SU-DHL-6 (cell line): ENCODE results near the gene OTUD1.

Experiments used
- H2AFZ ChIP-seq: fragments of 200-600 bp; sonication (generic); 2 replicates; pipeline ENCODE4 v1.6.1; 2014; ENCODE audit warnings: low read depth, mild to moderate bottlenecking, moderate library complexity, mixed read lengths, antibody characterized with exemption, low read length; ENCODE audit not compliant: severe bottlenecking
- H3F3A ChIP-seq: fragments of 200-600 bp; shearing (Covaris generic); 2 replicates; pipeline ENCODE4 v1.6.0; 2016; ENCODE audit warnings: antibody characterized with exemption, mild to moderate bottlenecking; ENCODE audit not compliant: insufficient read depth
- H3K27ac ChIP-seq: fragments of 200-600 bp; sonication (generic); 2 replicates; pipeline ENCODE4 v1.5.1; 2016; ENCODE audit warnings: low read depth, mild to moderate bottlenecking, low read length, moderate library complexity, mixed read lengths
- H3K27me3 ChIP-seq: fragments of 200-600 bp; sonication (generic), shearing (Covaris generic); 2 replicates; pipeline ENCODE4 v1.6.0; 2014; ENCODE audit warnings: mild to moderate bottlenecking, low read length
- H3K36me3 ChIP-seq: fragments of 200-600 bp; sonication (generic); 2 replicates; pipeline ENCODE4 v1.6.1; 2014; ENCODE audit warnings: mild to moderate bottlenecking, low read length, mixed read lengths
- H3K4me2 ChIP-seq: fragments of 300-600, 200-600 bp; shearing (Covaris generic), sonication (generic); 2 replicates; pipeline ENCODE4 v1.6.0; 2014; ENCODE audit warnings: low read length, low read depth, mild to moderate bottlenecking; ENCODE audit not compliant: poor library complexity, severe bottlenecking
- H3K4me3 ChIP-seq: fragments of 200-600 bp; sonication (generic); 2 replicates; pipeline ENCODE4 v1.5.1; 2014; ENCODE audit warnings: antibody characterized with exemption, low read length, mild to moderate bottlenecking, mixed read lengths; ENCODE audit not compliant: insufficient read depth, poor library complexity, severe bottlenecking
- H3K79me2 ChIP-seq: fragments of 200-600 bp; sonication (generic); 2 replicates; pipeline ENCODE4 v1.6.1; 2014; ENCODE audit warnings: mild to moderate bottlenecking, low read length, moderate library complexity; ENCODE audit not compliant: insufficient read depth
- H3K9ac ChIP-seq: fragments of 200-600 bp; sonication (generic); 2 replicates; pipeline ENCODE4 v1.7.0; 2014; ENCODE audit warnings: mild to moderate bottlenecking, low read length
- H3K9me2 ChIP-seq: fragments of 200-600 bp; sonication (generic); replicated peaks from 2 replicates; pipeline ENCODE4 v1.6.1; 2014; ENCODE audit warnings: low read length; ENCODE audit not compliant: insufficient read depth
- H3K9me3 ChIP-seq: fragments of 200-600 bp; sonication (generic); 2 replicates; pipeline ENCODE4 v1.6.1; 2014; ENCODE audit warnings: low read length, mixed read lengths; ENCODE audit not compliant: insufficient read depth
- H4K20me1 ChIP-seq: fragments of 200-600 bp; sonication (generic); 2 replicates; pipeline ENCODE4 v1.6.1; 2014; ENCODE audit warnings: low read depth, mild to moderate bottlenecking, antibody characterized with exemption, low read length, moderate library complexity, mixed read lengths
- CTCF ChIP-seq: fragments of 200-600 bp; sonication (generic); IDR thresholded peaks from one replicate; pipeline ENCODE4 v1.5.1; 2017; ENCODE audit warnings: antibody characterized with exemption, mild to moderate bottlenecking, low read length, moderate library complexity; ENCODE audit not compliant: insufficient read depth, poor library complexity, severe bottlenecking
- EZH2phosphoT487 ChIP-seq: fragments of 200-600 bp; sonication (generic), shearing (Covaris generic); conservative IDR thresholded peaks from 2 replicates; pipeline ENCODE4 v1.6.1; 2018; ENCODE audit warnings: mild to moderate bottlenecking, antibody characterized with exemption, low read length, moderate library complexity, mixed read lengths

The OTUD1 gene

GRCh38 chr10:23412223-23412622 is 26.7 kb upstream of the OTUD1 start:
- Histone ChIP-seq H3K9me2 (no peaks in the 10 kb centered on the region), H3K36me3 (no peaks in the 10 kb centered on the region), H3K27me3 (no peaks in the 10 kb centered on the region), H2AFZ (no peak overlapping the region), H3K27ac (no peak overlapping the region), H3K4me2 (no peak overlapping the region), H4K20me1 (no peaks in the 10 kb centered on the region), H3K9ac (no peak overlapping the region), H3K79me2 (no peaks in the 10 kb centered on the region), H3F3A (no peaks in the 10 kb centered on the region), H3K4me3 (no peak overlapping the region), H3K9me3 (no peaks in the 10 kb centered on the region)
- no peak for TF ChIP-seq CTCF
- no peak for TF ChIP-seq EZH2phosphoT487

DNA sequence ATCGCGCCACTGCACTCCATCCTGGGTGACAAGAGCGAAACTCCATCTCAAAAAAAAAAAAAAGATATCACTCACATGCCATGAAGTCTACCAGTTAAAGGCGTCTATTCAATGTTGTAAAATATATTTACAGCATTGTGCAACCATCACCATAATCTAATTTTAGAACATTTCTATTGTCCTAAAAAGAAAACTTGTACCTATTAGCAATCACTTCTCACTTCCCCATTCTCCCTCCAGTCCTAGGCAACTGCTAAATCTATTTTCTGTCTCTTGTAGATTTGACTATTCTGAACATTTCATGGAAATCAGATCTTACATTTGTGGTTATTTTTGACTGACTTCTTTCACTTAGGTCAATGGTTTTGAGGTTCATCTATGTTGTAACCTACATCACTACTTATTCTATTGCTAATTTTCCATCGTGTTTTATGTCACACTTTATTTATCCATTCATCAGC is 25.2 kb upstream of the OTUD1 start:
- Histone ChIP-seq H3K36me3 (no peaks in the 10 kb centered on the region), H2AFZ (no peak overlapping the region), H3K27ac (no peak overlapping the region), H3F3A (no peaks in the 10 kb centered on the region), H3K4me3 (no peak overlapping the region), H3K27me3 (no peaks in the 10 kb centered on the region), H3K79me2 (no peaks in the 10 kb centered on the region), H4K20me1 (no peaks in the 10 kb centered on the region), H3K9me2 (no peaks in the 10 kb centered on the region), H3K9me3 (no peaks in the 10 kb centered on the region), H3K9ac (no peak overlapping the region), H3K4me2 (no peak overlapping the region)
- no peak for TF ChIP-seq EZH2phosphoT487
- TF ChIP-seq CTCF, result no peak

- Histone ChIP-seq H3K4me2 (no peak overlapping the region), H3K27ac (no peak overlapping the region), H3F3A (no peaks in the 10 kb centered on the region), H2AFZ (no peak overlapping the region), H3K4me3 (no peak overlapping the region), H3K9ac (no peak overlapping the region), H3K9me2 (no peaks in the 10 kb centered on the region), H4K20me1 (no peaks in the 10 kb centered on the region), H3K79me2 (no peaks in the 10 kb centered on the region), H3K9me3 (no peaks in the 10 kb centered on the region), H3K27me3 (no peaks in the 10 kb centered on the region), H3K36me3 (no peaks in the 10 kb centered on the region)
- TF ChIP-seq CTCF (no peak), EZH2phosphoT487 (no peak)
Measured at GRCh38 chr10:23414658-23415057, 24.2 kb upstream of the OTUD1 start.
